Heart right ventricle (tissue), 16 donors: ENCODE results near the gene ARL15. TPM values are rescaled to one million over a fixed set of nuclear protein-coding genes. Genes with fewer than 3 reads are reported as not detected.
A peak's percentile ranks its signal among the peaks of the same experiment; 100 is the strongest.

Experiments used
- ATAC-seq, 8 donors: fragments of 200-7000 bp; cut with Tn5 transposase; one replicate each; pipeline ENCODE4 v1.9.1; 2020; ENCODE audit warnings: mild to moderate bottlenecking in 8 of 8, moderate library complexity in 8 of 8, moderate number of reproducible peaks in 1 of 8
- DNase-seq, 2 donors: peaks; one replicate each; pipeline ENCODE4 v3.0.0-alpha.2; 2020
- H3K27ac ChIP-seq, 10 donors: fragments of 200-600 bp; sonication (generic) in 2 of 10; one replicate each; pipeline versions ENCODE4 v1.5.0 to v1.8.0; 2020 to 2022; ENCODE audit warnings: mild to moderate bottlenecking in 3 of 10
- H3K27me3 ChIP-seq, 7 donors: fragments of 200-600 bp; one replicate each; pipeline ENCODE4 v1.8.0; 2021 to 2022; ENCODE audit warnings: mild to moderate bottlenecking in 2 of 7
- H3K36me3 ChIP-seq, 9 donors: fragments of 200-600 bp; sonication (generic) in 1 of 9; one replicate each; pipeline versions ENCODE4 v1.5.0 to v1.8.0; 2020 to 2022; ENCODE audit warnings: mild to moderate bottlenecking in 2 of 9
- H3K4me1 ChIP-seq, 9 donors: fragments of 200-600 bp; sonication (generic) in 1 of 9; one replicate each; pipeline versions ENCODE4 v1.5.0 to v1.8.0; 2020 to 2022; ENCODE audit warnings: mild to moderate bottlenecking in 4 of 9
- H3K4me3 ChIP-seq, 10 donors: fragments of 200-600 bp; sonication (generic) in 2 of 10; one replicate each; pipeline versions ENCODE4 v1.5.0 to v1.8.0; 2020 to 2022; ENCODE audit warnings: mild to moderate bottlenecking in 7 of 10, moderate library complexity in 2 of 10
- H3K9me3 ChIP-seq, 11 donors: fragments of 200-600 bp in 10 of 11; sonication (generic) in 2 of 11; one replicate each; pipeline versions ENCODE4 v1.5.0 to v1.8.0; 2013 to 2022; ENCODE audit warnings: mild to moderate bottlenecking in 2 of 11, control low read depth in 1 of 11, moderate library complexity in 1 of 11
- CTCF ChIP-seq, 9 donors: fragments of 200-600 bp; sonication (generic) in 2 of 9; IDR thresholded peaks; one replicate each; pipeline versions ENCODE4 v1.5.0 to v1.8.0; 2021 to 2022; ENCODE audit warnings: antibody characterized with exemption in 9 of 9, mild to moderate bottlenecking in 5 of 9, moderate library complexity in 1 of 9
- WGBS, 2 donors: extraction: QIAGEN DNeasy Blood & Tissue Kit; methylation state at CpG; one replicate each; pipeline ENCODE4 v1.1.7; 2013; ENCODE audit warnings: inconsistent platforms in 1 of 2; 5-methylcytosine and 5-hydroxymethylcytosine counted together
- intact Hi-C, 10 donors: fragments of 100-400 bp; cut with DNase I; formaldehyde crosslinking; loops; one replicate each; pipeline versions ENCODE4 v1.11.1 to v1.14.2; 2022
- polyA plus RNA-seq, 2 donors: library from polyadenylated mRNA; stranded (reverse); fragments of 200-250 nt; gene quantifications; one replicate each; pipeline ENCODE4 v1.2.3, GENCODE V29; 2013
- total RNA-seq, 10 donors: library from RNA; stranded (reverse); fragmentation: NEBNext Ultra II Directional in 3 of 10; extraction: Animal tissue kit (Norgen Biotek cat#: 25700) in 3 of 10; gene quantifications; one replicate each; pipeline versions ENCODE4 v1.2.1 to v1.2.4, GENCODE V29; 2021 to 2023
- donor health status: Arrhythmogenic right ventricular cardiomyopathy.
- donor health status: ischemic (EF 13 %, LVEDD 7.1; RV severe dilation, severe dysfunction).
- donor health status: healthy with polysubstance abuse.
- donor health status: DM: no; HTN: yes; CAD: no.
- donor health status: DM: no; HTN: no; CAD: no.
- donor health status: ischemic (EF 25% LVEDD 6.9; RV normal size, moderate dysfunction).
- donor health status: ischemic (EF 25% LVEDD 5.7; RV mildly dilated, moderate dysfunction).
- donor health status: healthy.
- donor health status: DM: yes; HTN: yes; CAD: no.
- donor health status: Ischemic cardiomyopathy.
- donor health status: ischemic (EF 35%, LVEDD 5.7; RV mildly dilated, moderate dysfunction).
- donor health status: nonischemic (EF 11% LVEDD 7.7; RV severe dilation, severe dysfunction).
- donor health status: DM: yes; HTN: yes; CAD: no.
- donor health status: PGD.
- donor health status: ischemic (EF 29% LVEDD 5.4; RV normal size, mild dysfunction).
- donor health status: nonischemic (EF 23%, LVEDD 6.1; RV moderate dilation, normal function).

ARL15 gene
- total and polyA plus RNA-seq, 12 donors = 7.8 to 31.8 (median 26.9) TPM

- no peak overlapping the region for H3K27ac ChIP-seq
- no peaks in the 10 kb centered on the region for H3K9me3 ChIP-seq
- WGBS, 2 donors = 95 to 96% methylated on average over 5 of the region's 5 CpGs
- DNase-seq (no peak), ATAC-seq (no peak)
- peaks cover 0 to 14% (median 0%) of the 10 kb centered on the region in 9 donors for H3K36me3 ChIP-seq
- TF ChIP-seq CTCF (IDR thresholded peaks at IDR 0.05) = no peak
- intact Hi-C loops = loop anchor here in 8 of 10 donors (10.0 kb wide), 4 partner anchors 335 to 405 kb away; partner anchors contain the start of gene FST (in 3 of the 8)
- H3K4me3 ChIP-seq = no peak overlapping the region
- H3K27me3 ChIP-seq = no peaks in the 10 kb centered on the region
- H3K4me1 ChIP-seq = peaks cover 0 to 8% (median 0%) of the 10 kb centered on the region in 9 donors
Observed at GRCh38 chr5:53879708-53880323, 430.6 kb downstream of the ARL15 start.

- Histone ChIP-seq H3K36me3 (peaks cover 0 to 5% (median 0%) of the 10 kb centered on the region in 9 donors), H3K9me3 (no peaks in the 10 kb centered on the region), H3K4me1 (peaks cover 0 to 8% (median 0%) of the 10 kb centered on the region in 9 donors), H3K27me3 (no peaks in the 10 kb centered on the region), H3K4me3 (no peak overlapping the region), H3K27ac (no peak overlapping the region)
- ATAC-seq = no peak
- 95 to 96% methylated on average over 2 of the region's 2 CpGs for WGBS, 2 donors
- intact Hi-C loops = loop anchor here in 8 of 10 donors (10.0 kb wide), 4 partner anchors 337 to 403 kb away; partner anchors contain the start of gene FST (in 3 of the 8)
- TF ChIP-seq CTCF (IDR thresholded peaks at IDR 0.05) = no peak
- no peak for DNase-seq
Observed at GRCh38 chr5:53878015-53878414, 432.4 kb downstream of the ARL15 start.

GRCh38 chr5:53877243-53877642, 433.1 kb downstream of the ARL15 start:
- H3K27ac ChIP-seq = no peak overlapping the region
- WGBS, 2 donors = 42 to 54% methylated on average over 2 of the region's 2 CpGs
- H3K4me3 ChIP-seq = no peak overlapping the region
- H3K9me3 ChIP-seq = no peaks in the 10 kb centered on the region
- H3K27me3 ChIP-seq = no peaks in the 10 kb centered on the region
- ATAC-seq (peak in 1 of 8 donors; percentile 57), DNase-seq (no peak)
- peaks cover 0 to 8% (median 0%) of the 10 kb centered on the region in 9 donors for H3K4me1 ChIP-seq
- intact Hi-C loops = loop anchor here in 8 of 10 donors (10.0 kb wide), 4 partner anchors 338 to 402 kb away; partner anchors contain the start of gene FST (in 3 of the 8)
- H3K36me3 ChIP-seq = peaks cover 0 to 5% (median 0%) of the 10 kb centered on the region in 9 donors
- no peak for TF ChIP-seq CTCF (IDR thresholded peaks at IDR 0.05)

- Histone ChIP-seq H3K27ac (no peak overlapping the region), H3K4me3 (no peak overlapping the region), H3K27me3 (no peaks in the 10 kb centered on the region), H3K36me3 (no peaks in the 10 kb centered on the region), H3K9me3 (no peaks in the 10 kb centered on the region), H3K4me1 (peaks cover 0 to 8% (median 0%) of the 10 kb centered on the region in 9 donors)
- WGBS, 2 donors = 90 to 96% methylated on average over 1 of the region's 1 CpG
- TF ChIP-seq CTCF (IDR thresholded peaks at IDR 0.05) = peak in 3 of 9 donors; percentile 17 to 18 (median 17)
- ATAC-seq (no peak), DNase-seq (no peak)
- intact Hi-C loops = loop anchor here in 9 of 10 donors (5.0 to 10.0 kb wide), 6 partner anchors 340 to 400 kb away; partner anchors contain the start of gene FST (in 4 of the 9)
Observed at GRCh38 chr5:53874409-53874808, 436.0 kb downstream of the ARL15 start.
